Naive thymus-derived CD4-positive, alpha-beta T cell (primary cell): ENCODE measurements around the gene GTF3A. TPM values are rescaled to one million over a fixed set of nuclear protein-coding genes. Genes with fewer than 3 reads are reported as not detected.
A peak's percentile ranks its signal among the peaks of the same experiment; 100 is the strongest.

ENCODE experiments used
- ATAC-seq: fragments of 150-1000 bp; cut with Tn5 transposase; 2 replicates; pipeline ENCODE4 v1.10.0; 2021; ENCODE audit warnings: mild to moderate bottlenecking, moderate library complexity
- CTCF ChIA-PET: fragments of 350-600 bp; sonication (Branson Sonifier 250); formaldehyde crosslinking; loops from one replicate; lab custom pipeline; 2021; ENCODE audit warnings: antibody characterized with exemption; lab: Charles Lee
- POLR2A ChIA-PET: fragments of 350-600 bp; sonication (Branson Sonifier 250); formaldehyde crosslinking; loops from one replicate; lab custom pipeline; 2021; ENCODE audit warnings: antibody characterized with exemption, inconsistent platforms; lab: Charles Lee
- DNase-seq, 9 donors: peaks; one replicate each; pipeline versions ENCODE4 v3.0.0 to v3.0.0-alpha.2; 2020 to 2022; ENCODE audit warnings: mixed read lengths in 1 of 9
- H3K27ac ChIP-seq: one replicate; pipeline ENCODE4 v1.7.0; 2013; ENCODE audit warnings: mild to moderate bottlenecking, low read depth, low read length, moderate library complexity
- H3K27me3 ChIP-seq, 2 donors: one replicate each; pipeline ENCODE4 v1.7.0; 2013; ENCODE audit warnings: low read length in 2 of 2, mild to moderate bottlenecking in 2 of 2, moderate library complexity in 2 of 2; ENCODE audit not compliant: control insufficient read depth in 2 of 2, insufficient read depth in 2 of 2
- H3K36me3 ChIP-seq, 3 experiments: 1 replicate in 2 of 3; 2 replicates in 1 of 3; pipeline ENCODE4 v1.7.0; 2013; ENCODE audit warnings: low read length in 3 of 3, mild to moderate bottlenecking in 3 of 3, moderate library complexity in 1 of 3; ENCODE audit not compliant: insufficient read depth in 3 of 3, control insufficient read depth in 2 of 3
- H3K4me1 ChIP-seq, 2 donors: one replicate each; pipeline ENCODE4 v1.7.0; 2013; ENCODE audit warnings: low read length in 2 of 2, mild to moderate bottlenecking in 2 of 2, moderate library complexity in 1 of 2; ENCODE audit not compliant: control insufficient read depth in 2 of 2, insufficient read depth in 2 of 2
- H3K4me3 ChIP-seq: 2 replicates; pipeline ENCODE4 v1.7.0; 2013; ENCODE audit warnings: mild to moderate bottlenecking, low read length
- H3K9me3 ChIP-seq, 3 experiments: 1 replicate in 2 of 3; 2 replicates in 1 of 3; pipeline ENCODE4 v1.7.0; 2013; ENCODE audit warnings: low read length in 3 of 3; ENCODE audit not compliant: control insufficient read depth in 2 of 3
- H3K27ac Mint-ChIP-seq, 9 donors: one replicate each; pipeline ENCODE4 v1.8.0; 2020 to 2022; ENCODE audit warnings: mixed read lengths in 9 of 9, mild to moderate bottlenecking in 8 of 9, moderate library complexity in 5 of 9, inconsistent platforms in 2 of 9
- H3K27me3 Mint-ChIP-seq, 5 donors: one replicate each; pipeline ENCODE4 v1.8.0; 2021 to 2022; ENCODE audit warnings: mixed read lengths in 5 of 5, mild to moderate bottlenecking in 1 of 5
- H3K36me3 Mint-ChIP-seq, 5 donors: one replicate each; pipeline ENCODE4 v1.8.0; 2020 to 2022; ENCODE audit warnings: mixed read lengths in 5 of 5, mild to moderate bottlenecking in 3 of 5, inconsistent platforms in 1 of 5
- H3K4me1 Mint-ChIP-seq, 7 donors: one replicate each; pipeline ENCODE4 v1.8.0; 2020 to 2022; ENCODE audit warnings: mixed read lengths in 7 of 7, mild to moderate bottlenecking in 3 of 7, inconsistent platforms in 1 of 7
- H3K4me3 Mint-ChIP-seq, 10 donors: one replicate each; pipeline ENCODE4 v1.8.0; 2020 to 2022; ENCODE audit warnings: mild to moderate bottlenecking in 10 of 10, mixed read lengths in 10 of 10, moderate library complexity in 6 of 10, inconsistent platforms in 2 of 10
- H3K9me3 Mint-ChIP-seq, 11 donors: one replicate each; pipeline ENCODE4 v1.8.0; 2020 to 2022; ENCODE audit warnings: mixed read lengths in 11 of 11, mild to moderate bottlenecking in 4 of 11, inconsistent platforms in 1 of 11, moderate library complexity in 1 of 11
- intact Hi-C, 2 donors: fragments of 100-400 bp; cut with micrococcal nuclease; formaldehyde crosslinking; loops; one replicate each; pipeline ENCODE4 v1.15.1; 2023
- polyA plus RNA-seq, 2 donors: library from polyadenylated mRNA; unstranded; fragments of 300-500 nt; fragmentation: Illumina TruSeq; gene quantifications; one replicate each; pipeline ENCODE4 v1.2.3, GENCODE V29; 2021
- total RNA-seq, 6 experiments: library from RNA in 5 of 6; stranded (reverse) in 5 of 6; gene quantifications; 1 replicate in 5 of 6; 2 replicates in 1 of 6; pipeline ENCODE4 v1.2.3 and lab custom pipeline; 2021 to 2026

GTF3A gene
- total and polyA plus RNA-seq, 7 experiments from 2014 or later, result 123 to 489 (median 248) TPM

- CTCF ChIA-PET, result interaction anchor here (0.7 to 1.5 kb wide), 3 partner anchors 12 to 31 kb away, joined by 3 to 6 read pairs (median 4); no protein-coding TSS in a partner anchor
- Mint-ChIP-seq H3K27me3 (no peaks in the 10 kb centered on the region), H3K9me3 (peaks cover 0 to 4% (median 0%) of the 10 kb centered on the region in 11 donors), H3K4me1 (peaks cover 15 to 47% (median 31%) of the 10 kb centered on the region in 7 donors), H3K36me3 (peaks cover 0 to 2% (median 0%) of the 10 kb centered on the region in 5 donors), H3K27ac (peak overlapping the region; percentile 92 to 99 (median 98)), H3K4me3 (peak overlapping the region; percentile 83 to 98 (median 94))
- DNase-seq, result peak in 5 of 9 donors; percentile 29 to 41 (median 37)
- H3K4me3 ChIP-seq, result peak overlapping the region; percentile 53
- POLR2A ChIA-PET, result interaction anchor here (0.6 to 11.8 kb wide), 6 partner anchors 12 to 165 kb away, joined by 3 to 477 read pairs (median 8); partner anchors contain the start of genes GTF3A and LNX2
- no peaks in the 10 kb centered on the region for H3K27me3 ChIP-seq
- intact Hi-C loops, result loop anchor here in 1 of 2 donors (10.0 kb wide), 2 partner anchors 249 to 1231 kb away; partner anchors contain the start of gene RNF6
- peak overlapping the region; percentile 72 for H3K27ac ChIP-seq
- no peak for ATAC-seq
- no peaks in the 10 kb centered on the region for H3K9me3 ChIP-seq
- no peaks in the 10 kb centered on the region for H3K36me3 ChIP-seq
- H3K4me1 ChIP-seq, result peaks cover 11 to 15% of the 10 kb centered on the region in 2 donors
These were observed 31.0 kb downstream of the GTF3A start for GRCh38 chr13:27455331-27455855.

DNA sequence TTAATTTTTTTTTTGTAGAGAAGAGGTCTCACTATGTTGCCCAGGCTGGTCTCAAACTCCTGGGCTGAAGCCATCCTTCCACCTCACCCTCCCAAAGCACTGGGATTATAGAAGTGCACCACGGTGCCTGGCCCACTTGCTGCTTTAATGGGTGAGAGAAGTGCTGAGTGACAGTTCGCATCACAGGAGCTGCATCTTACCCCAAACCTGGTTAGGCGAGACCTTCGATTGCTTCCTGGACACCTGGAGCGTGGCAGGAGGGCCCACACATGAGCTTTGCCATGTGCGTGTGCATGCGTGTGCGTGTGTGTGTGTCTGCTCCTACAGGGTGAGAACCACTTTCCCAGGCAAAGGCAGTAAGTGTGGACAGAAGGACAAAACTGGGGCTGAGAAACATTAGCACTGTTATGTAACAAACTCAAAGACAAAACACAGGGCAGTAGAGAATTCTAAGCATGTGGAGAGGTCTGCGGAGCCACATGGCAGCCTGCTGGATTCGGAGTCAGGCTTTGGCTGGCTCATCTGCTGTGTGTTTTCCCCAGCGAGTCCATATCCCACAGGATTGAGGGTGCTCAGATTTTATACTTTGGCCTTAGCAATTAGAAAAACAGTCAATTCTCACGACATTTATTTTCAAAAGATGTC lies 37.6 kb downstream of the GTF3A start:
- no peak overlapping the region for H3K4me3 ChIP-seq
- no peak for DNase-seq
- intact Hi-C loops, result no loop called here
- H3K36me3 Mint-ChIP-seq, result no peaks in the 10 kb centered on the region
- no peaks in the 10 kb centered on the region for H3K27me3 ChIP-seq
- H3K27me3 Mint-ChIP-seq, result peaks cover 0 to 2% (median 0%) of the 10 kb centered on the region in 5 donors
- ChIA-PET POLR2A (interaction anchor here (1.1 kb wide), 1 partner anchor 11 kb away, joined by 3 read pairs; no protein-coding TSS in a partner anchor), CTCF (no interaction called here)
- H3K27ac ChIP-seq, result no peak overlapping the region
- H3K27ac Mint-ChIP-seq, result no peak overlapping the region
- ATAC-seq, result no peak
- peaks cover 0 to 17% (median 14%) of the 10 kb centered on the region in 7 donors for H3K4me1 Mint-ChIP-seq
- H3K4me1 ChIP-seq, result no peaks in the 10 kb centered on the region
- H3K36me3 ChIP-seq, result no peaks in the 10 kb centered on the region
- no peaks in the 10 kb centered on the region for H3K9me3 ChIP-seq
- no peak overlapping the region for H3K4me3 Mint-ChIP-seq
- peaks cover 0 to 4% (median 0%) of the 10 kb centered on the region in 11 donors for H3K9me3 Mint-ChIP-seq

DNA sequence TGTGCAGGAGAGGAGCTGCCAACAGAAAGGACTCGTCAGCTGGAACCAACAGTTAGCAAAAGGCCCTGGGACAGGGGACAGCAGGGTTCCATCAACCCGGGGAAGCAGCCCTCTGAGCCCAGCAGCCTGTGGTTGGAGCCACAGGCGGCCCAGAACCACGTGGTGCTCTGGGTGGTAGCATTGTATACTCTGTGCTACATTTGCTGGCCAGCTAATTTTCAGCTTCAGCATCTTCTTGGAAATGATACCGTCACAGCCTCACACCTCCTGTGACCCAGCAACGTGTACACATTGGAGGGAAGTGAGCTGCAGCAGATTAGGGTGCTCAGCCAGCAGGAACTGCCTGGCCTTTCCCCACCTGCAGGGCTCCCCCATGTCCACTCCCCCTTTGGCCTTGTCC lies 39.1 kb downstream of the GTF3A start:
- H3K4me1 ChIP-seq, result no peaks in the 10 kb centered on the region
- Mint-ChIP-seq H3K27ac (no peak overlapping the region), H3K4me1 (peaks cover 0 to 14% (median 8%) of the 10 kb centered on the region in 7 donors), H3K4me3 (no peak overlapping the region), H3K36me3 (no peaks in the 10 kb centered on the region), H3K9me3 (peaks cover 0 to 4% (median 0%) of the 10 kb centered on the region in 11 donors), H3K27me3 (peaks cover 0 to 2% (median 0%) of the 10 kb centered on the region in 5 donors)
- no peak for DNase-seq
- H3K27ac ChIP-seq, result no peak overlapping the region
- CTCF ChIA-PET, result no interaction called here
- no peaks in the 10 kb centered on the region for H3K27me3 ChIP-seq
- no peak overlapping the region for H3K4me3 ChIP-seq
- intact Hi-C loops, result no loop called here
- no peaks in the 10 kb centered on the region for H3K9me3 ChIP-seq
- no peak for ATAC-seq
- no peaks in the 10 kb centered on the region for H3K36me3 ChIP-seq
- POLR2A ChIA-PET, result interaction anchor here (0.7 to 1.1 kb wide), 2 partner anchors 40 to 70 kb away, joined by 3 to 5 read pairs; no protein-coding TSS in a partner anchor

DNA sequence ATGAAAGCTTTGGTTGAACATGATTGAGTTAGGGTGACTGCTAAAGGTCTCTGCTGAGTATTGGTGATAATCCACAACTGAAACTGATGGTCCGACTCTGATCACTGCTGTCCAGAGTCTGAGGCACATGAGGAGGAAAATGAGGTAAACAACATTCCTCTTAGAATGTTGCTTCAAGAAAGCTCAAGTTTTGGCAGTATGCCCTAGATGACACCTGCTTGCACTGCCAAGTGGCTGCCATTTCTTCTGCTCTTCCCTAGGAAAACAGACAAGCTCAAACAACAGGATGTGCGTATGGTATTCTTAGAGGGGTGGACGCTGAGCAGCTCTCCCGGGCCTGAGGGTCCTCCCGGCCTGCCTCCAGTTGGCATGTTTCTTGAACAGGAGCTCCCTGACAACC lies 41.2 kb downstream of the GTF3A start:
- no peaks in the 10 kb centered on the region for H3K27me3 ChIP-seq
- H3K9me3 ChIP-seq, result no peaks in the 10 kb centered on the region
- H3K27ac Mint-ChIP-seq, result no peak overlapping the region
- DNase-seq (no peak), ATAC-seq (no peak)
- peaks cover 0 to 14% (median 8%) of the 10 kb centered on the region in 7 donors for H3K4me1 Mint-ChIP-seq
- H3K4me3 ChIP-seq, result no peak overlapping the region
- POLR2A ChIA-PET, result interaction anchor here (1.2 kb wide), 1 partner anchor 38 kb away, joined by 4 read pairs; no protein-coding TSS in a partner anchor
- no peak overlapping the region for H3K27ac ChIP-seq
- H3K27me3 Mint-ChIP-seq, result peaks cover 0 to 6% (median 0%) of the 10 kb centered on the region in 5 donors
- H3K4me3 Mint-ChIP-seq, result no peak overlapping the region
- H3K4me1 ChIP-seq, result no peaks in the 10 kb centered on the region
- CTCF ChIA-PET, result no interaction called here
- H3K9me3 Mint-ChIP-seq, result no peaks in the 10 kb centered on the region
- no peaks in the 10 kb centered on the region for H3K36me3 ChIP-seq
- no peaks in the 10 kb centered on the region for H3K36me3 Mint-ChIP-seq
- intact Hi-C loops, result no loop called here

DNA sequence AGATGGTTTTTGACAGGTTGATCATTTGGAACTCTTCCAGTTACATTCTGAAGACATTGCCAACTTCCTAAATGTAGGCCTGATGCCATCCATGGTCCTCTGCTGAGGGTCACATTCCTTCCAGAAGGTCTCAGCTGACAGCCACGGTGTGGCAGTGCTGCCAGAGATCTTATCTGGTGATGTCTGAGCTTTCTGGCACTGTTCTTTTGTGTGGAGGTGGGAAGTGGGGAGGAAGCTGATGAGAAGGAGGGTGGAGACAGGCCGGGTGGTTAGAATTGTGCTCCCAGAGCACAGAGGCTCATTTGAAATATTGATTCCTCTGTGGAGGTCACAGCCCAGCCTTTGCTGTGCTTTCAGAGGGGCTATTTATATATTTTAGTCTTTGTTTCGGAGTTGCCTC lies 42.1 kb downstream of the GTF3A start:
- DNase-seq (no peak), ATAC-seq (no peak)
- intact Hi-C loops, result no loop called here
- Mint-ChIP-seq H3K27ac (peak overlapping the region in 4 of 9 donors; percentile 23 to 78 (median 54)), H3K27me3 (peaks cover 0 to 6% (median 0%) of the 10 kb centered on the region in 5 donors), H3K4me1 (peaks cover 0 to 14% (median 8%) of the 10 kb centered on the region in 7 donors), H3K9me3 (no peaks in the 10 kb centered on the region), H3K36me3 (no peaks in the 10 kb centered on the region), H3K4me3 (peak overlapping the region in 3 of 10 donors; percentile 48 to 56 (median 52))
- no peak overlapping the region for H3K27ac ChIP-seq
- H3K36me3 ChIP-seq, result no peaks in the 10 kb centered on the region
- POLR2A ChIA-PET, result interaction anchor here (1.2 kb wide), 1 partner anchor 39 kb away, joined by 4 read pairs; no protein-coding TSS in a partner anchor
- H3K27me3 ChIP-seq, result no peaks in the 10 kb centered on the region
- H3K4me1 ChIP-seq, result no peaks in the 10 kb centered on the region
- no peaks in the 10 kb centered on the region for H3K9me3 ChIP-seq
- H3K4me3 ChIP-seq, result no peak overlapping the region
- CTCF ChIA-PET, result no interaction called here

DNA sequence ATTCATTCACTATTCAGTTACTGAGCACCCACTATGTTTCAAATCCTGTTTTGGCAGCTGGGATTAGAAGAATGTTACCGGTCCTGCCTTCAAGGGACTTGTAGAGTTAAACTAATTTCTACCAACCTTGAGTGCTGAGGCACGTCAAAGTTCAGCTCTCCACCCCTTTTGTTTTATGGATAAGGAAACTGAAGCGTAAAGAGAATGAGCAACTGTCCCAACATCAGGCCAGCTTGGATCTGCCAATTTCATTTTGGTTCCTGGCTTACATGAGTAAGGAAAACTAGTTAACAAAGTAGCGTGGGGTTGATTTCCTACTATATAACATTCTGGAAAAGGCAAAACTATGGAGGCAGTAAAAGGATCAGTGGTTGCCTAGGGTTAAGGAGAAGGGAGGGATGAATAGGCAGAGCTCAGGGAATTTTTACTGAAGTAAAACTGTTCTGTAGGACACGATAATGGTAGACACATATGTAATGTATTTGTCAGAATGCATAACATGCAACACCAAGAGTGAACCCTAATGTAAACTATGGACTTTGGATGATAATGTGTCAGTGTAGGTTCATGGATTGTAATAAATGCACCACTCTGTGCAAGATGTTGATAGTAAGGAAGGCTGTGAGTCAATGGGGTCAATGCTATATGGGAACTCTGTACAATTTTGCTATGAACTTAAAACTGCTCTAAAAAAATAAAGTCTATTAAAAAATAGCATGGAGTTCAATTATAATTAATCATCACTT lies 45.8 kb downstream of the GTF3A start:
- intact Hi-C loops, result no loop called here
- Histone ChIP-seq H3K9me3 (no peaks in the 10 kb centered on the region), H3K4me1 (no peaks in the 10 kb centered on the region), H3K27ac (no peak overlapping the region), H3K36me3 (no peaks in the 10 kb centered on the region), H3K27me3 (no peaks in the 10 kb centered on the region), H3K4me3 (no peak overlapping the region)
- Mint-ChIP-seq H3K27ac (peak overlapping the region in 1 of 9 donors; percentile 25), H3K4me1 (peaks cover 0 to 37% (median 8%) of the 10 kb centered on the region in 7 donors), H3K9me3 (peaks cover 0 to 1% (median 0%) of the 10 kb centered on the region in 11 donors), H3K4me3 (no peak overlapping the region), H3K27me3 (peaks cover 0 to 4% (median 0%) of the 10 kb centered on the region in 5 donors), H3K36me3 (peaks cover 0 to 3% (median 0%) of the 10 kb centered on the region in 5 donors)
- no peak for DNase-seq
- no peak for ATAC-seq
- ChIA-PET POLR2A (no interaction called here), CTCF (no interaction called here)
